ENCODE data around the gene CC2D1B.

- no peak for TF ChIP-seq POLR2A (IDR thresholded peaks at IDR 0.05; ENCODE audit: extremely low read depth, insufficient read length)
- no peak for TF ChIP-seq CTCF (IDR thresholded peaks at IDR 0.05; ENCODE audit: low read depth, low read length)
Observed at GRCh38 chr1:52404975-52405338, 39.0 kb upstream of the CC2D1B start.

All from NB4 (cell line).